Measurements from ENCODE around the gene ZPLD1.

ZPLD1 gene

DNA sequence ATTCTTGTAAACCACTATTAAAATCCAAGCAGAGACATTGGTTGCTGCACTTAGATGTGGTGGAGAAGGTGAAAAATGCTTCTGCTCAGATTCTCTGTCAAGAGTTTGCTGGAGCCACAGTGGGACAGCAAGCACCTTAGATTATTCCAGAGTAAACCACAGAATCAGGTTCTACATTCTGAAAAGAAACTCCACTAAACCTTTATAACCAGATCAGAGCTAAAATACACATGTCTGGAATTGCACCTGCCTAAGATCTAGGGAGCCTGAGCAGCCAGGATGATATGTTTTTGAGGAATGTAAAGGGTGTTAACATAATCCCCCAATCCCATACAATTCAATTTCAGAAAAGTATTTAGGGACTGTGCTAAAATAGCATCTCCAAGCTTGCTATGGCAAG is at the start of gene ZPLD1:
ZPLD1 (plus strand) TSS at position 301 of the 400 bp plus-strand sequence. CDS start 3,473 bp downstream, outside the sequence.
- no peak for DNase-seq

GRCh38 chr3:102390171-102390864 is 44.5 kb upstream of the ZPLD1 start:
- no peak for DNase-seq

DNA sequence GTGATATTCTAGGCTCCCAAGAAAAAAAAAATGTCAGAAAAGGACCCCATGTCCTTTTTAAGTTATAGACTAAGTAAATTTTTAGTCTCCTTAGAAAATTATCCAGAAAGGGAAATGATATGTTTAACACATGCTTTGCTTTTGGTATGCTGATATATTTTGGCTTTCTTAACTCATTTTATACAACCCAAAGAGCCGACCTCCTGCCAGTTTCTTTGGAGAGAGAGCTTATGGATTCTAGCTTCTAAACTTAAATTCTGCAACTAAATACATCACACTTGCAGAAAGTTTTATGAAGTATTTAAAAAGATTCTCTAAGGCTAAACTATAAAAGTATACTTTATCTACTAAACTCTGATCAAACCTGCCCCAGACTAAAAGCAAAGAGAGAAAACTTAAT is 43.9 kb upstream of the ZPLD1 start:
- no peak for DNase-seq

- DNase-seq, result no peak
Observed at GRCh38 chr3:102391491-102391890, 43.3 kb upstream of the ZPLD1 start.

GRCh38 chr3:102394517-102394916 is 40.3 kb upstream of the ZPLD1 start:
- no peak for DNase-seq

DNA sequence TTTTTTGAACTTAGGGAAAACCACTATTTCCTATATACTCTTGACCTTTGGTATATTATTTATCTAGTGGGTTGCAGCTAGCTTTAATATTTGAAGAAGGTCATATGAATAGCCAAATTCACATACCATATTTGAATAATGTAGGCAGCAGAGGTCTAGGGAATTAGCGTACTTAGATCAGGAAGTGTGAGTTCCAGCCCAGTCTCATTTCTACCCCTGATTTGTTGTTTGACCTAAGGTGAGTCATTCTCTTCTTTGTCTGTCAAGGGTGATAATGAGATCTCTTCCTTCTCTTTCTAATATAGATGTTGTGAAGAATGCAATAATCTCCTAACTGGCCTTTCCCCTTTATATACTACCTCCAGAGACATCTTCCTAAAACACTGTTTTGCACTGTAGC is 36.6 kb upstream of the ZPLD1 start:
- no peak for DNase-seq

- no peak for DNase-seq
Observed at GRCh38 chr3:102398666-102399065, 36.1 kb upstream of the ZPLD1 start.

DNA sequence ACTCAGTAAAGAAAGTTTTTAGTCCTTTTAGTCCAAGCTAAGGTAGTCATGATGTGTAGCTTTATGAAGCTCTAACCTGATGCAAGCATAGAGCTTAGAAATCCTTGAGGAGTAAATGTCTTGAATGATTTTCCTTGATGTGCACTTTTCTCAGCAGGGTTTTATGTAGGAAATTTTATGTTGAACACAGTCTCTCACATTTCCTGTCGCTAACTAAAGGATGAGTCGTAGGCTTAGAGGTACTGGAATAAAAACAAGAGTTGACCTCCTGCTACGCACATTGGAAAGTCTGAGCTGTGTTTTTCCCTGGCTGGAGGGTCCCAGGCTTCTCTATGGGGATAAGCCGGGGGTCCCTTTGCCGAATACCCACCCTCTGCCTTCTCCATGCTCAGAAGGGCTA is 34.7 kb upstream of the ZPLD1 start:
- DNase-seq, result no peak

GRCh38 chr3:102400766-102401165 is 34.0 kb upstream of the ZPLD1 start:
- no peak for DNase-seq

GRCh38 chr3:102410616-102411015 is 24.2 kb upstream of the ZPLD1 start:
- DNase-seq, result no peak

- DNase-seq, result no peak
Observed at GRCh38 chr3:102415553-102415952, 19.3 kb upstream of the ZPLD1 start.

GRCh38 chr3:102419786-102420185 is 15.0 kb upstream of the ZPLD1 start:
- DNase-seq, result no peak

DNA sequence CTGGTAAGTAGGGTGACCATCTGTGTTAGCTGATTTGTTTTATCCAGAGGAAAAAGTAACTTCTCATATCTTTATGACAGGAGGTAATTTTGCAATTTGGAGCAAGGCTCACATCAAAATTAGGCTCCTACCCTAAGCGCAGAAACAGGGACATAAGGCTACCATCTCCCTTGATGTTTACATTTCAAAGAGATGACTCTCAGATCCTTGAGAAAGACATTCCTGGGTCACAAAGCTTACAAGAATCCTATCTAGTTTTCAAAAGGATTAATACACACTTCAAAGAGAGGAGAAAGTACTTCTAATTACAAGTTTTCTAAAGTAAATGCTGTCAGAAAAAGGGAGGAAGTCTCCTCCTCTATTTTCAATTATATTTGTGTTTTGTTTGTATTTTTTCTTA is 7.0 kb downstream of the ZPLD1 start:
- DNase-seq, result no peak

DNA sequence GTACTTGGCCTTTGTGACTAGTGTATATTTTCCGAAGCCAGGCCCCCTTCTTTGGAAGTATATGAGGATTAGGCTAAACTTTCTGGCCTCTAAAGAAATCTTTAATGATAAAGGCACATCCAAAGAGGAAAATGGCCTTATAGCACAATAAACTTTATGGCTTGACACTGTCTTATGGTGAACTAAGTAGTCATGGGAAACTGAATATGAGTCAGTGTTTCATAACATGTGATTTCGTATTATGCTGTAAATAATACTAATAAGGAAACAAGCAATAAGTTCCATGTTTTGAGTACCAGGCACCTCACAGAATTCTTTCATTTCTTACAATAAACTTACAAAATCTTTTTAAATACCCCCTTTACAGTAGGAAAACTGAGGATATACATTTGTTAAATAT is 8.2 kb downstream of the ZPLD1 start:
- DNase-seq, result no peak

- no peak for DNase-seq
Observed at GRCh38 chr3:102444101-102444500, 9.3 kb downstream of the ZPLD1 start.

DNA sequence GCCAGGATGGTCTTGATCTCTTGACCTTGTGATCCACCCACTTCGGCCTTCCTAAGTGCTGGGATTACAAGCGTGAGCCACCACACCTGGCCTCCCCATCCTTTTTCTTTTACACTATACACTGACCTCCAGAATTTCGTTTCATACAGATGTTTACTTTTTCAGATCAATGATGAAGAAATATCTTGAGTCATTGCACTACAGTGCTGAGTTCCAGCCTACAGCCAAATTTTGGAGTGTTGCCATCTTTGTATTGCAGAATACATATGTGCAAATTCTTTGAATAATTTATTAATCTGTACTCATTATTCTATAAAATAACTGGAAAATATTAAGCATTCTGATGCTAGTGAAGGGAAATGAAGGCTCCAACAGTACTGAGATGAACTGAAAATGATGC is 12.5 kb downstream of the ZPLD1 start:
- DNase-seq, result no peak

DNA sequence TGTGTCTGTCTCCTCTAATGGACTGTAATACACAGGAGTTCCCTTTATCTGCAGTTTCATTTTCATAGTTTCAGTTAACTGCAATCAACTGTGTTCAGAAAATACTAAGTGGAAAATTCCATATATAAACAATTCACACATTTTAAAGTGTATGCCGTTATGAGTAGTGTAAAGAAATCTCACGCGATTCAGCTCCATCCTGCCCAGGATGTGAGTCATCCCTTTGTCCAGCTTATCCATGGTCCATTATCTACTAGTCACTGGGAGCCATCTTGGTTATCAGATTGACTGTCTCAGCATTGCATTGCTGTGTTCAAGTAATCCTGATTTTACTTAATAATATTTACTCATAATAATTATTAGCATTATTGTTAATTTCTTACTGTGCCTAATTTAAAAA is 14.5 kb downstream of the ZPLD1 start:
- no peak for DNase-seq

GRCh38 chr3:102449930-102450329 is 15.1 kb downstream of the ZPLD1 start:
- DNase-seq, result no peak

DNA sequence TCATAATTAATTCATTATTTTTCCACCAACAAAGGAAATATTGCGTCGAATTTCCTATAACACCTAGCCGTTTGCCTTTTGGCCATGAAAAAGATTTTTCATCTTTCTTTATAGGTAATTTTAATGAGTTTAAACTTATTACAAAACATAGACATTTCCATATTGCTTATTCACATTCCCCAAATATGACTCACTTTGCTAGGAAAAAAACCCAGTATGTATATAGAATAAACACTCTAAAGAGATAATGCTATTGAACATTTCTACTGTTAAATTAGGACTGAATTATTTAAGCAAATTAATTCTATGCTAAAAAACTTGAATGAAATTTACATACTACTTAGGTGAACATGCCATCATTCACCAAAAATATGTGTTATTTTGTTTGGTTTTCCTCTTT is 16.2 kb downstream of the ZPLD1 start:
- no peak for DNase-seq

- DNase-seq, result no peak
Observed at GRCh38 chr3:102451543-102451942, 16.7 kb downstream of the ZPLD1 start.

DNA sequence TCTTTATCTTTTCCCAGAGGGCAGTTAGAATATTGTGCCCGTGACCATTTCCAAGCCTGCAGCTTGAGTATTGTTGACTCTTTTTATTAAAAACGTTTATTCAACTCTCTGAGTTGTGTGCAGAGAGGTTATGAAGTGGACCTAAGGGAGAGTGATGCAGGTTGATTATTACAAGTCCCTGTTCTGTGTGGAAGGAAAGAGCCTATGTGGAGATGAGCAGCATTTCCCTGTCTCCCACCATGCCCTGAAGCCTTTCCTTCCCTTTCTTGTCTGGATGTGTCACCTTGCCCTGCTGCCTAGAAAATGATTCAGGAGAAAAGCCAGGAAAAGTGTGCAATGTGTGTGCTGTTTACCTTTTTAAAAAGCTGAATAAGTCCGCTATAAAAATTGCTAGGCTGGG is 19.4 kb downstream of the ZPLD1 start:
- DNase-seq, result no peak

DNA sequence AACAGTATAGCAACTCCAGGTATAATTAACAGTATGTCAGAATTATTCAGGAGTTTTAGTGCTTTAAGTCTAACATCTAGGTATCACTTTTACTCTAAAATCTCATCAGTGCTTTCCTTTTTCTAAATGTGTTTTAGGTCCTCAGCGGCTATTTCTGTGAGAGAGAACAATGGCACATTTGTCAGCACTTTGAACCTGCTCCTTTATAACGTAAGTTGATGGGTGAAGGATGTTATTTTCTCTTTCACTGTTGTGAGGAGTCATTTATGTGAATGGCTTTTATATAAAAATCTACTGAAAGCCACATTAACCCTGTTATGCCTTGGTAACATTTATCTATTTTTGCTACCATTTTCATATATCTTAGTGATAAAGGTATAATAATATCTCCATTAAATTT is 22.8 kb downstream of the ZPLD1 start:
- no peak for DNase-seq

DNA sequence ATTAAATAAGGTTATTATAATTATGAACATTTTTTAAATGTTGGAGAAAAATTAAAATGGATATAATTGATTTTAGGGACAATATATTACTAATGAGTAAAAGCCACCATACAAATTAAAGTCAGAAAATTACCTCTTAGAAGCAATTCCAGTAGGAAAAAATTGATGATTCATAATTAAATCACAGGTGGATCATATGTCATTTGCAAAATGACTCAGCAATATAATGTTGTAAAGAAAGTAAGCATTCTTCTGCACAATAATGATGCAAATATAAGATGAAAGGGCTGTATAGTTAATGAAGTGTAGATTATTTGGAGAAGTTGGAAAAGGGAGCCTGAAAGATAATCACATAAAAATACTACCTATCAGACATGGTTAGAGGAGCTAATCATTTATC is 25.8 kb downstream of the ZPLD1 start:
- DNase-seq, result no peak

- DNase-seq, result no peak
Observed at GRCh38 chr3:102464261-102464660, 29.4 kb downstream of the ZPLD1 start.

DNA sequence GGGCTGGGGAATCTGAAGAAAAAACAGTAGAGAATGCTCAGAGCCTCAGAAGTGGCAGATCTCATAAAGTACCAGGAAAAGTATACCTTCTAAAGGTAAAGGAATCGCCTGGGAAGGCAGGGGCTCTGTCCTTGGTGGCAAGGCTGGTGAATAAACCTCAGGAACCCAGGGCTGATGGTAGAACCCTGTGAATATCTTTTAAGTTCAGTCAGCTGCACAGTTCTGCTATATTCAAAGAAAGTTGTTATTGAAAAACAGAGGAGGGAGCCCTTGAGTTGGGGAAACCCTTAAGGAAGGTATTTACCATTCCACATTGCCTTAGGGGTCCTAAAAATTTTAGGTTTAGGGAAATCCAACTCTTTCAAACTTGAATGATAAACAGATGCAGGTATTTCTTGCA is 31.2 kb downstream of the ZPLD1 start:
- no peak for DNase-seq

GRCh38 chr3:102470066-102470465 is 35.3 kb downstream of the ZPLD1 start:
- DNase-seq, result no peak

Measured in CD4-positive, alpha-beta T cell treated with Interleukin-21 for 1 hour (primary cell).